Lower leg skin (tissue), 3 donors: ENCODE measurements around the gene AFDN.

Experiments
- CTCF ChIP-seq, 3 donors: fragments of 450-650 bp; IDR thresholded peaks; one replicate each; pipeline ENCODE4 v1.5.1; 2016; ENCODE audit warnings: antibody characterized with exemption in 3 of 3, mild to moderate bottlenecking in 3 of 3, moderate library complexity in 2 of 3
- POLR2A ChIP-seq, 2 donors: fragments of 450-650 bp; IDR thresholded peaks; one replicate each; pipeline ENCODE4 v1.6.1; 2016 to 2017; ENCODE audit warnings: antibody characterized with exemption in 2 of 2, mild to moderate bottlenecking in 1 of 2, moderate library complexity in 1 of 2

- TF ChIP-seq CTCF (IDR thresholded peaks at IDR 0.05) (no peak), POLR2A (IDR thresholded peaks at IDR 0.05) (no peak)
Observed at GRCh38 chr6:168004023-168004422, 177.3 kb downstream of the AFDN start.
